ENCODE measurements around the gene ARAP3. TPM values are rescaled to one million over a fixed set of nuclear protein-coding genes. Genes with fewer than 3 reads are reported as not detected.

The ARAP3 gene
- total and polyA plus RNA-seq, 2 experiments from 2014 or later, result 18.4 to 33.2 TPM

DNA sequence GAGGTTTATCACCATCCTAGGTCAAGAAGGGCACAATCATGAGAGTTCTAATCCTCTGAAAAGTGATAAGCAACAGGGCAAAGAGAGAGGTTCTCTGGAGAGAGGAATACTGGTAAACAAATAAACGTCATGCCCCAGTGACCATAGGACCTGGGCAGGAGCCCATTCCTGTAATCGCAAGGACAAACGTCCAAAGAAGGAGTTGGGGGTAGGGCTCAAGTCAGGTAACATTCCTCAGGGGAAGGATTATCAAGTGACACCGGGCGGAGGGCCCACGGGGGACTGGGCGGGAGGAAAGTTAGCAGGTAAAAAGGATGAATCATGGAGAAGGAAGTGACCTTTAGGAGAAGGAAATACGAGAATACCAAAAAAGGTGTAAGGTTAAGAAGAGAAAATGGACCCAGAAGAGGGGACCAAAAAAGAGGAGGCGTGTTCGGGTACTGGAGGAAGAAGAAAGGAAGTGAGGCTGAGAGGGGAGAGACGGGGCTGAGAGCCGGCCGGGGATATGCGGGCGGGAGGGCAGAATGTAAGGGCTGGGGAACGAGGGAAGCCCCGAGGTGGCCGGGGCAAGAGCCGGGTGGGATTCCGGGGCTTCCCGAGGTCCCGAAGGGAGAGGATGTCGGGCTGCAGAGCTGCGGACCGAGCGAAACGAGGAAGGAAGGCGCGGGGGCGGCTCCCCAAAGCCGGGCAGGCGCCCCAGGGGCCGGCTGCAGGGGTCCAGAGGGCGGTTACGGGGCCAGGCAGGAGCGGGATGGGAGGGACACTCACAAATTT lies 63.8 kb downstream of the ARAP3 start:
- Mint-ChIP-seq H3K27me3 (ENCODE audit: insufficient read depth, low read depth, poor library complexity) (peaks cover 8% of the 10 kb centered on the region), H3K4me3 (peak overlapping the region; percentile 98), H3K27ac (peak overlapping the region; percentile 96), H3K36me3 (ENCODE audit: low read depth) (peaks cover 24% of the 10 kb centered on the region), H3K9me3 (no peaks in the 10 kb centered on the region), H3K4me1 (peaks cover 42% of the 10 kb centered on the region)
- Histone ChIP-seq H3K4me3 (peak overlapping the region; percentile 72), H3F3A (replicated peaks; ENCODE audit: low read depth) (peaks cover 11% of the 10 kb centered on the region; the same call in 1 of the 2 replicates), H3K4me1 (ENCODE audit: insufficient read depth) (peaks cover 45% of the 10 kb centered on the region), H3K9me2 (ENCODE audit: insufficient read depth) (no peaks in the 10 kb centered on the region), H3K4me2 (peak overlapping the region; percentile 80), H3K27me3 (ENCODE audit: insufficient read depth) (no peaks in the 10 kb centered on the region), H2AFZ (peak overlapping the region; percentile 23; the same call in 1 of the 2 replicates), H4K20me1 (replicated peaks; ENCODE audit: insufficient read depth) (peaks cover 12% of the 10 kb centered on the region), H3K79me2 (replicated peaks; ENCODE audit: insufficient read depth) (peaks cover 49% of the 10 kb centered on the region), H3K36me3 (ENCODE audit: insufficient read depth) (peaks cover 14% of the 10 kb centered on the region; the same call in 1 of the 2 replicates), H3K27ac (ENCODE audit: low read depth) (peak overlapping the region; percentile 91)
- DNase-seq (ENCODE audit: low spot score), result peak; percentile 85
- ATAC-seq, result peak; percentile 57
- no peak for TF ChIP-seq ZNF331 (CRISPR knock-in tag; IDR thresholded peaks at IDR 0.05; ENCODE audit: low read depth)
- TF ChIP-seq, protein P1, sequence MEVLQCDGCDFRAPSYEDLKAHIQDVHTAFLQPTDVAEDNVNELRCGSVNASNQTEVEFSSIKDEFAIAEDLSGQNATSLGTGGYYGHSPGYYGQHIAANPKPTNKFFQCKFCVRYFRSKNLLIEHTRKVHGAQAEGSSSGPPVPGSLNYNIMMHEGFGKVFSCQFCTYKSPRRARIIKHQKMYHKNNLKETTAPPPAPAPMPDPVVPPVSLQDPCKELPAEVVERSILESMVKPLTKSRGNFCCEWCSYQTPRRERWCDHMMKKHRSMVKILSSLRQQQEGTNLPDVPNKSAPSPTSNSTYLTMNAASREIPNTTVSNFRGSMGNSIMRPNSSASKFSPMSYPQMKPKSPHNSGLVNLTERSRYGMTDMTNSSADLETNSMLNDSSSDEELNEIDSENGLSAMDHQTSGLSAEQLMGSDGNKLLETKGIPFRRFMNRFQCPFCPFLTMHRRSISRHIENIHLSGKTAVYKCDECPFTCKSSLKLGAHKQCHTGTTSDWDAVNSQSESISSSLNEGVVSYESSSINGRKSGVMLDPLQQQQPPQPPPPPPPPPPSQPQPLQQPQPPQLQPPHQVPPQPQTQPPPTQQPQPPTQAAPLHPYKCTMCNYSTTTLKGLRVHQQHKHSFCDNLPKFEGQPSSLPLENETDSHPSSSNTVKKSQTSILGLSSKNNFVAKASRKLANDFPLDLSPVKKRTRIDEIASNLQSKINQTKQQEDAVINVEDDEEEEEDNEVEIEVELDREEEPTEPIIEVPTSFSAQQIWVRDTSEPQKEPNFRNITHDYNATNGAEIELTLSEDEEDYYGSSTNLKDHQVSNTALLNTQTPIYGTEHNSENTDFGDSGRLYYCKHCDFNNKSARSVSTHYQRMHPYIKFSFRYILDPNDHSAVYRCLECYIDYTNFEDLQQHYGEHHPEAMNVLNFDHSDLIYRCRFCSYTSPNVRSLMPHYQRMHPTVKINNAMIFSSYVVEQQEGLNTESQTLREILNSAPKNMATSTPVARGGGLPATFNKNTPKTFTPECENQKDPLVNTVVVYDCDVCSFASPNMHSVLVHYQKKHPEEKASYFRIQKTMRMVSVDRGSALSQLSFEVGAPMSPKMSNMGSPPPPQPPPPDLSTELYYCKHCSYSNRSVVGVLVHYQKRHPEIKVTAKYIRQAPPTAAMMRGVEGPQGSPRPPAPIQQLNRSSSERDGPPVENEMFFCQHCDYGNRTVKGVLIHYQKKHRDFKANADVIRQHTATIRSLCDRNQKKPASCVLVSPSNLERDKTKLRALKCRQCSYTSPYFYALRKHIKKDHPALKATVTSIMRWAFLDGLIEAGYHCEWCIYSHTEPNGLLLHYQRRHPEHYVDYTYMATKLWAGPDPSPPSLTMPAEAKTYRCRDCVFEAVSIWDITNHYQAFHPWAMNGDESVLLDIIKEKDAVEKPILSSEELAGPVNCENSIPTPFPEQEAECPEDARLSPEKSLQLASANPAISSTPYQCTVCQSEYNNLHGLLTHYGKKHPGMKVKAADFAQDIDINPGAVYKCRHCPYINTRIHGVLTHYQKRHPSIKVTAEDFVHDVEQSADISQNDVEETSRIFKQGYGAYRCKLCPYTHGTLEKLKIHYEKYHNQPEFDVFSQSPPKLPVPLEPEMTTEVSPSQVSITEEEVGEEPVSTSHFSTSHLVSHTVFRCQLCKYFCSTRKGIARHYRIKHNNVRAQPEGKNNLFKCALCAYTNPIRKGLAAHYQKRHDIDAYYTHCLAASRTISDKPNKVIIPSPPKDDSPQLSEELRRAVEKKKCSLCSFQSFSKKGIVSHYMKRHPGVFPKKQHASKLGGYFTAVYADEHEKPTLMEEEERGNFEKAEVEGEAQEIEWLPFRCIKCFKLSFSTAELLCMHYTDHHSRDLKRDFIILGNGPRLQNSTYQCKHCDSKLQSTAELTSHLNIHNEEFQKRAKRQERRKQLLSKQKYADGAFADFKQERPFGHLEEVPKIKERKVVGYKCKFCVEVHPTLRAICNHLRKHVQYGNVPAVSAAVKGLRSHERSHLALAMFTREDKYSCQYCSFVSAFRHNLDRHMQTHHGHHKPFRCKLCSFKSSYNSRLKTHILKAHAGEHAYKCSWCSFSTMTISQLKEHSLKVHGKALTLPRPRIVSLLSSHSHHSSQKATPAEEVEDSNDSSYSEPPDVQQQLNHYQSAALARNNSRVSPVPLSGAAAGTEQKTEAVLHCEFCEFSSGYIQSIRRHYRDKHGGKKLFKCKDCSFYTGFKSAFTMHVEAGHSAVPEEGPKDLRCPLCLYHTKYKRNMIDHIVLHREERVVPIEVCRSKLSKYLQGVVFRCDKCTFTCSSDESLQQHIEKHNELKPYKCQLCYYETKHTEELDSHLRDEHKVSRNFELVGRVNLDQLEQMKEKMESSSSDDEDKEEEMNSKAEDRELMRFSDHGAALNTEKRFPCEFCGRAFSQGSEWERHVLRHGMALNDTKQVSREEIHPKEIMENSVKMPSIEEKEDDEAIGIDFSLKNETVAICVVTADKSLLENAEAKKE (CRISPR knock-in tag; IDR thresholded peaks at IDR 0.05), result no peak
- TF ChIP-seq, protein P2, sequence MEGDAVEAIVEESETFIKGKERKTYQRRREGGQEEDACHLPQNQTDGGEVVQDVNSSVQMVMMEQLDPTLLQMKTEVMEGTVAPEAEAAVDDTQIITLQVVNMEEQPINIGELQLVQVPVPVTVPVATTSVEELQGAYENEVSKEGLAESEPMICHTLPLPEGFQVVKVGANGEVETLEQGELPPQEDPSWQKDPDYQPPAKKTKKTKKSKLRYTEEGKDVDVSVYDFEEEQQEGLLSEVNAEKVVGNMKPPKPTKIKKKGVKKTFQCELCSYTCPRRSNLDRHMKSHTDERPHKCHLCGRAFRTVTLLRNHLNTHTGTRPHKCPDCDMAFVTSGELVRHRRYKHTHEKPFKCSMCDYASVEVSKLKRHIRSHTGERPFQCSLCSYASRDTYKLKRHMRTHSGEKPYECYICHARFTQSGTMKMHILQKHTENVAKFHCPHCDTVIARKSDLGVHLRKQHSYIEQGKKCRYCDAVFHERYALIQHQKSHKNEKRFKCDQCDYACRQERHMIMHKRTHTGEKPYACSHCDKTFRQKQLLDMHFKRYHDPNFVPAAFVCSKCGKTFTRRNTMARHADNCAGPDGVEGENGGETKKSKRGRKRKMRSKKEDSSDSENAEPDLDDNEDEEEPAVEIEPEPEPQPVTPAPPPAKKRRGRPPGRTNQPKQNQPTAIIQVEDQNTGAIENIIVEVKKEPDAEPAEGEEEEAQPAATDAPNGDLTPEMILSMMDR (conservative IDR thresholded peaks at IDR 0.05; ENCODE audit: low read depth in 2 of 2), result no peak
- no peak for TF ChIP-seq STAT1 (IDR thresholded peaks at IDR 0.05; ENCODE audit: unreplicated experiment)
- TF ChIP-seq EZH2 (IDR thresholded peaks at IDR 0.05; ENCODE audit: low read depth, unreplicated experiment), result no peak
- no peak for TF ChIP-seq EZH2phosphoT487 (IDR thresholded peaks at IDR 0.05; ENCODE audit: unreplicated experiment)
- TF ChIP-seq, protein P3, sequence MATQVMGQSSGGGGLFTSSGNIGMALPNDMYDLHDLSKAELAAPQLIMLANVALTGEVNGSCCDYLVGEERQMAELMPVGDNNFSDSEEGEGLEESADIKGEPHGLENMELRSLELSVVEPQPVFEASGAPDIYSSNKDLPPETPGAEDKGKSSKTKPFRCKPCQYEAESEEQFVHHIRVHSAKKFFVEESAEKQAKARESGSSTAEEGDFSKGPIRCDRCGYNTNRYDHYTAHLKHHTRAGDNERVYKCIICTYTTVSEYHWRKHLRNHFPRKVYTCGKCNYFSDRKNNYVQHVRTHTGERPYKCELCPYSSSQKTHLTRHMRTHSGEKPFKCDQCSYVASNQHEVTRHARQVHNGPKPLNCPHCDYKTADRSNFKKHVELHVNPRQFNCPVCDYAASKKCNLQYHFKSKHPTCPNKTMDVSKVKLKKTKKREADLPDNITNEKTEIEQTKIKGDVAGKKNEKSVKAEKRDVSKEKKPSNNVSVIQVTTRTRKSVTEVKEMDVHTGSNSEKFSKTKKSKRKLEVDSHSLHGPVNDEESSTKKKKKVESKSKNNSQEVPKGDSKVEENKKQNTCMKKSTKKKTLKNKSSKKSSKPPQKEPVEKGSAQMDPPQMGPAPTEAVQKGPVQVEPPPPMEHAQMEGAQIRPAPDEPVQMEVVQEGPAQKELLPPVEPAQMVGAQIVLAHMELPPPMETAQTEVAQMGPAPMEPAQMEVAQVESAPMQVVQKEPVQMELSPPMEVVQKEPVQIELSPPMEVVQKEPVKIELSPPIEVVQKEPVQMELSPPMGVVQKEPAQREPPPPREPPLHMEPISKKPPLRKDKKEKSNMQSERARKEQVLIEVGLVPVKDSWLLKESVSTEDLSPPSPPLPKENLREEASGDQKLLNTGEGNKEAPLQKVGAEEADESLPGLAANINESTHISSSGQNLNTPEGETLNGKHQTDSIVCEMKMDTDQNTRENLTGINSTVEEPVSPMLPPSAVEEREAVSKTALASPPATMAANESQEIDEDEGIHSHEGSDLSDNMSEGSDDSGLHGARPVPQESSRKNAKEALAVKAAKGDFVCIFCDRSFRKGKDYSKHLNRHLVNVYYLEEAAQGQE (IDR thresholded peaks at IDR 0.05; ENCODE audit: unreplicated experiment), result no peak
